CD4-positive, alpha-beta T cell (primary cell): Measurements from ENCODE around the gene CHRNA7. TPM values are rescaled to one million over a fixed set of nuclear protein-coding genes. Genes with fewer than 3 reads are reported as not detected.

Source experiments
- ATAC-seq: fragments of 200-7000 bp; cut with Tn5 transposase; one replicate; pipeline ENCODE4 v1.10.0; 2022; ENCODE audit warnings: mild to moderate bottlenecking; ENCODE audit not compliant: poor library complexity
- CTCF ChIA-PET: fragments of 350-600 bp; sonication (Branson Sonifier 250); formaldehyde crosslinking; loops from one replicate; lab custom pipeline; 2021; ENCODE audit warnings: antibody characterized with exemption, inconsistent platforms; lab: Charles Lee
- POLR2A ChIA-PET: fragments of 350-600 bp; sonication (Branson Sonifier 250); formaldehyde crosslinking; loops from one replicate; lab custom pipeline; 2021; ENCODE audit warnings: antibody characterized with exemption, inconsistent platforms; lab: Charles Lee
- DNase-seq, 14 experiments: peaks; one replicate each; pipeline ENCODE4 v3.0.0-alpha.2; 2013 to 2020; ENCODE audit warnings: mixed read lengths in 2 of 14
- H3K27ac ChIP-seq, 2 donors: one replicate each; pipeline versions ENCODE4 v1.5.1 to v1.7.0; 2013; ENCODE audit warnings: low read length in 2 of 2, low read depth in 1 of 2, mild to moderate bottlenecking in 1 of 2
- H3K27me3 ChIP-seq, 2 experiments: 1 replicate in 1 of 2; 2 replicates in 1 of 2; pipeline versions ENCODE4 v1.6.1 to v1.7.0; 2013; ENCODE audit warnings: low read length in 2 of 2, control low read depth in 1 of 2, mild to moderate bottlenecking in 1 of 2, moderate library complexity in 1 of 2; ENCODE audit not compliant: insufficient read depth in 2 of 2, control insufficient read depth in 1 of 2
- H3K36me3 ChIP-seq: one replicate; pipeline ENCODE4 v1.6.1; 2013; ENCODE audit warnings: low read length, control low read depth; ENCODE audit not compliant: insufficient read depth
- H3K4me1 ChIP-seq: one replicate; pipeline ENCODE4 v1.6.1; 2013; ENCODE audit warnings: low read length, control low read depth; ENCODE audit not compliant: insufficient read depth
- H3K4me3 ChIP-seq: one replicate; pipeline ENCODE4 v1.5.1; 2013; ENCODE audit warnings: mild to moderate bottlenecking, low read length, moderate library complexity
- H3K9me3 ChIP-seq, 2 experiments: 1 replicate in 1 of 2; 2 replicates in 1 of 2; pipeline versions ENCODE4 v1.6.1 to v1.7.0; 2013; ENCODE audit warnings: low read length in 2 of 2, mild to moderate bottlenecking in 2 of 2, control low read depth in 1 of 2, moderate library complexity in 1 of 2; ENCODE audit not compliant: control insufficient read depth in 1 of 2, insufficient read depth in 1 of 2
- H3K27ac Mint-ChIP-seq: one replicate; pipeline ENCODE4 v1.8.0; 2020; ENCODE audit warnings: mixed read lengths
- H3K27me3 Mint-ChIP-seq: one replicate; pipeline ENCODE4 v1.8.0; 2021; ENCODE audit warnings: mixed read lengths
- H3K36me3 Mint-ChIP-seq: one replicate; pipeline ENCODE4 v1.8.0; 2021; ENCODE audit warnings: low read depth, mixed read lengths
- H3K4me1 Mint-ChIP-seq: one replicate; pipeline ENCODE4 v1.8.0; 2021; ENCODE audit warnings: low read depth, mixed read lengths
- H3K4me3 Mint-ChIP-seq: one replicate; pipeline ENCODE4 v1.8.0; 2020; ENCODE audit warnings: mild to moderate bottlenecking, mixed read lengths
- H3K9me3 Mint-ChIP-seq: one replicate; pipeline ENCODE4 v1.8.0; 2020; ENCODE audit warnings: mixed read lengths
- intact Hi-C, 2 experiments: fragments of 100-400 bp; cut with DNase I in 1 of 2; cut with micrococcal nuclease in 1 of 2; formaldehyde crosslinking; loops; one replicate each; pipeline versions ENCODE4 v1.15.1 to v1.9.0; 2023 to 2025; cut with DNase I, micrococcal nuclease
- total RNA-seq, 174 experiments: library from RNA in 2 of 174; stranded (reverse) in 2 of 174; gene quantifications; one replicate each; pipeline ENCODE4 v1.2.3 and lab custom pipeline; 2021 to 2026
- TF ChIP-seq, protein P1 (sequence below): fragments of 200-600 bp; IDR thresholded peaks from one replicate; pipeline ENCODE4 v1.8.0; 2022; ENCODE audit warnings: antibody characterized with exemption, mild to moderate bottlenecking

Gene CHRNA7
- total RNA-seq, 2 experiments from 2014 or later, result not detected

DNA sequence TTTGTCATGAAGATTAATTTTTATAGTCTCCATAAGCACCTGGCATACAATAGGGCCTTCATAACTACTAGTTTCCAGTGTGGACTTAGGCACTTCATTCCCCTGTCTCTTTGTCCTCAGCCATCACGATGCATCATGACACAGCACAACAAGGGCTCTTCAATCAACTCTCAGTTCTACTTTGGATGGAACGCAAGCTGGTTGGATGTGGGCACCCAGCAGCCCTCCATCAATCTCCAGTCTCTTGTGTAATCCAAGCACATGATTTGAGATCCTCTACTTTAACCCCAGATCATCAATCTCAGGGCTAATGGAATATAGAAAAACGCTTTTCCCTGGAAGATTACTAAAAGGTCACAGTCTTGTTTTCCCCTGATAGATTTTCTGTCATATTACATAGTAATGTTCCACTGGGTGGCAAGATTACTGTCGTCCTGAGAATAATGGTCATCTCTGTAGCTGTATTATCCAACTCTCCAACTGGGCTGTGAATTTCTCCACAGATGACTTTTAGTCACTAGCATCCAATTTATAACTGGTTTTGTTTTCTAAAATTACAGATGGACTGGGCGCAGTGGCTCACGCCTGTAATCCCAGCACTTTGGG lies 22.9 kb upstream of the CHRNA7 start:
- H3K4me3 Mint-ChIP-seq, result no peak overlapping the region
- TF ChIP-seq, protein P1, sequence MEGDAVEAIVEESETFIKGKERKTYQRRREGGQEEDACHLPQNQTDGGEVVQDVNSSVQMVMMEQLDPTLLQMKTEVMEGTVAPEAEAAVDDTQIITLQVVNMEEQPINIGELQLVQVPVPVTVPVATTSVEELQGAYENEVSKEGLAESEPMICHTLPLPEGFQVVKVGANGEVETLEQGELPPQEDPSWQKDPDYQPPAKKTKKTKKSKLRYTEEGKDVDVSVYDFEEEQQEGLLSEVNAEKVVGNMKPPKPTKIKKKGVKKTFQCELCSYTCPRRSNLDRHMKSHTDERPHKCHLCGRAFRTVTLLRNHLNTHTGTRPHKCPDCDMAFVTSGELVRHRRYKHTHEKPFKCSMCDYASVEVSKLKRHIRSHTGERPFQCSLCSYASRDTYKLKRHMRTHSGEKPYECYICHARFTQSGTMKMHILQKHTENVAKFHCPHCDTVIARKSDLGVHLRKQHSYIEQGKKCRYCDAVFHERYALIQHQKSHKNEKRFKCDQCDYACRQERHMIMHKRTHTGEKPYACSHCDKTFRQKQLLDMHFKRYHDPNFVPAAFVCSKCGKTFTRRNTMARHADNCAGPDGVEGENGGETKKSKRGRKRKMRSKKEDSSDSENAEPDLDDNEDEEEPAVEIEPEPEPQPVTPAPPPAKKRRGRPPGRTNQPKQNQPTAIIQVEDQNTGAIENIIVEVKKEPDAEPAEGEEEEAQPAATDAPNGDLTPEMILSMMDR, result no peak
- no peaks in the 10 kb centered on the region for H3K27me3 ChIP-seq
- no peaks in the 10 kb centered on the region for H3K36me3 Mint-ChIP-seq
- ATAC-seq (no peak), DNase-seq (no peak)
- H3K27ac ChIP-seq, result no peak overlapping the region
- H3K4me3 ChIP-seq, result no peak overlapping the region
- H3K9me3 Mint-ChIP-seq, result no peaks in the 10 kb centered on the region
- H3K36me3 ChIP-seq, result no peaks in the 10 kb centered on the region
- CTCF ChIA-PET, result no interaction called here
- H3K27me3 Mint-ChIP-seq, result peaks cover 34% of the 10 kb centered on the region
- intact Hi-C loops, result no loop called here
- POLR2A ChIA-PET, result no interaction called here
- no peaks in the 10 kb centered on the region for H3K9me3 ChIP-seq
- H3K4me1 ChIP-seq, result no peaks in the 10 kb centered on the region
- H3K27ac Mint-ChIP-seq, result no peak overlapping the region
- no peaks in the 10 kb centered on the region for H3K4me1 Mint-ChIP-seq

DNA sequence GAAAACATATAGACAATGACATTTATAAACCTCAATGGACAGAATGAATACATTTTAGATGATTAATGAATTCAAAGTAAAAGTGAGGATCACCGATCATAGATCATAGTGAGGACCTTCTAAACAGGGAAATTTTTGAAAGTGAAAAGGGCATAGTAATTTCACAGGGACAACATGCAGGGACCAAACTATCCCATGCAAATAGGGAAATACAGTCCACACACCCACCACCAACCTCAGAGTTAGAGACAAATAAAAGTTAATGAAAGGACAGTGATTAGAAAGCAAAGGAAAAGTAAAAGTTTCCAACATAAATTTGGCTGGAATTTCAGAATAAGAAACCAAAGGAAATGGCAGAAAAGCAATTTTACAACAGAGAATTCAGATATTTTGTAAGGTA lies 15.4 kb upstream of the CHRNA7 start:
- H3K4me1 ChIP-seq, result no peaks in the 10 kb centered on the region

DNA sequence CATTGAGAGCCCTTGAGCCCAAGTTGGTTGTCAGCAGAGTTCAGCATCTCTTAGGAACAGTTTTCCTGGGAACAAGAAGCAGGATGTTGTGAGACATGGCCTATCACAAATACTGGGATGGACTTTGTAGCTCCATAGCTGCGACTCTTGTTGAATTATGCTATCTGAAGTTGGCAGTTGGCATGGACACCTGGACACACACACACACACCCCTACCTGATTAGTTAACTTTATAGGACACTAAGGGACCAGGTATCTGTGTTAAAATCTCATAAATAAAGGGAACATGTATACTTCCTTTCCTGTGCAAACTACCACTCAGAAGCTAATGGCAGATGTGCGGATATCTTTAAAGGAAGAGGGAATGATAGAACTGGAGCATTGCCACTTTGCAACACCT lies 10.2 kb upstream of the CHRNA7 start:
- H3K4me1 Mint-ChIP-seq, result no peaks in the 10 kb centered on the region
- no peak overlapping the region for H3K4me3 Mint-ChIP-seq
- TF ChIP-seq, protein P1, result no peak
- no peak overlapping the region for H3K27ac ChIP-seq
- intact Hi-C loops, result no loop called here
- H3K27me3 ChIP-seq, result peaks cover 7 to 9% of the 10 kb centered on the region in 2 experiments
- H3K4me3 ChIP-seq, result no peak overlapping the region
- H3K4me1 ChIP-seq, result no peaks in the 10 kb centered on the region
- H3K36me3 Mint-ChIP-seq, result no peaks in the 10 kb centered on the region
- no peak for DNase-seq
- no peak for ATAC-seq
- CTCF ChIA-PET, result no interaction called here
- POLR2A ChIA-PET, result no interaction called here
- no peak overlapping the region for H3K27ac Mint-ChIP-seq
- H3K9me3 Mint-ChIP-seq, result no peaks in the 10 kb centered on the region
- no peaks in the 10 kb centered on the region for H3K9me3 ChIP-seq
- peaks cover 56% of the 10 kb centered on the region for H3K27me3 Mint-ChIP-seq
- H3K36me3 ChIP-seq, result no peaks in the 10 kb centered on the region

More for the DNA sequence above, 15.4 kb upstream of the CHRNA7 start:
- Histone ChIP-seq H3K9me3 (peaks cover 0 to 5% of the 10 kb centered on the region in 2 experiments), H3K27ac (no peak overlapping the region), H3K4me3 (no peak overlapping the region), H3K27me3 (peaks cover 4 to 5% of the 10 kb centered on the region in 2 experiments), H3K36me3 (no peaks in the 10 kb centered on the region)
- DNase-seq (no peak), ATAC-seq (no peak)
- POLR2A ChIA-PET, result no interaction called here
- H3K4me1 Mint-ChIP-seq, result no peaks in the 10 kb centered on the region
- H3K27me3 Mint-ChIP-seq, result peaks cover 33% of the 10 kb centered on the region
- CTCF ChIA-PET, result no interaction called here
- no peaks in the 10 kb centered on the region for H3K36me3 Mint-ChIP-seq
- H3K4me3 Mint-ChIP-seq, result no peak overlapping the region
- intact Hi-C loops, result loop anchor here in 1 of 2 experiments (10.0 kb wide), 1 partner anchor 60 kb away; no protein-coding TSS in a partner anchor
- no peak overlapping the region for H3K27ac Mint-ChIP-seq
- TF ChIP-seq, protein P1, result no peak
- H3K9me3 Mint-ChIP-seq, result peaks cover 3% of the 10 kb centered on the region
